Spleen (tissue), 11 donors: Measurements from ENCODE around the gene PTPRG. TPM values are rescaled to one million over a fixed set of nuclear protein-coding genes. Genes with fewer than 3 reads are reported as not detected.

Source experiments
- DNase-seq: peaks from one replicate; pipeline ENCODE4 v3.0.0-alpha.2; 2020
- H3K27ac ChIP-seq, 8 donors: fragments of 200-600 bp; sonication (generic) in 7 of 8; 1 replicate in 4 of 8; 2 replicates in 4 of 8; pipeline versions ENCODE4 v1.5.0 to v1.8.0; 2016 to 2021; ENCODE audit warnings: inconsistent platforms in 4 of 8, mild to moderate bottlenecking in 4 of 8, moderate library complexity in 1 of 8
- H3K27me3 ChIP-seq, 7 donors: fragments of 200-600 bp; sonication (generic) in 6 of 7; replicated peaks in 1 of 7; 1 replicate in 4 of 7; 2 replicates in 3 of 7; pipeline versions ENCODE4 v1.5.0 to v1.8.0; 2016 to 2021; ENCODE audit warnings: inconsistent platforms in 3 of 7, mild to moderate bottlenecking in 1 of 7
- H3K36me3 ChIP-seq, 6 donors: fragments of 200-600 bp; sonication (generic) in 5 of 6; 1 replicate in 4 of 6; 2 replicates in 2 of 6; pipeline versions ENCODE4 v1.5.0 to v1.8.0; 2016 to 2021; ENCODE audit warnings: inconsistent platforms in 2 of 6
- H3K4me1 ChIP-seq, 6 donors: fragments of 200-600 bp; sonication (generic) in 5 of 6; 1 replicate in 3 of 6; 2 replicates in 3 of 6; pipeline versions ENCODE4 v1.5.0 to v1.8.0; 2016 to 2021; ENCODE audit warnings: inconsistent platforms in 3 of 6
- H3K4me3 ChIP-seq, 8 donors: fragments of 200-600 bp; sonication (generic) in 7 of 8; 1 replicate in 4 of 8; 2 replicates in 4 of 8; pipeline versions ENCODE4 v1.5.0 to v1.8.0; 2016 to 2021; ENCODE audit warnings: inconsistent platforms in 4 of 8, mild to moderate bottlenecking in 4 of 8, moderate library complexity in 2 of 8
- H3K9me3 ChIP-seq, 8 donors: fragments of 200-600 bp; sonication (generic) in 7 of 8; 1 replicate in 4 of 8; 2 replicates in 4 of 8; pipeline versions ENCODE4 v1.5.0 to v1.8.0; 2016 to 2021; ENCODE audit warnings: inconsistent platforms in 4 of 8
- CTCF ChIP-seq, 11 experiments: fragments of 200-600 bp in 7 of 11; fragments of 450-650 bp in 4 of 11; sonication (generic) in 4 of 11; IDR thresholded peaks in 8 of 11; conservative IDR thresholded peaks in 3 of 11; 1 replicate in 7 of 11; 2 replicates in 4 of 11; pipeline versions ENCODE4 v1.4.0 to v1.8.0; 2016 to 2021; ENCODE audit warnings: antibody characterized with exemption in 11 of 11, inconsistent platforms in 4 of 11, mild to moderate bottlenecking in 1 of 11
- POLR2A ChIP-seq, 3 donors: fragments of 450-650 bp; IDR thresholded peaks; one replicate each; pipeline ENCODE4 v1.5.1; 2017; ENCODE audit warnings: antibody characterized with exemption in 3 of 3, mild to moderate bottlenecking in 1 of 3
- POLR2AphosphoS5 ChIP-seq, 3 donors: sonication (generic); formaldehyde crosslinking; IDR thresholded peaks; one replicate each; pipeline ENCODE4 v1.5.1; 2017; ENCODE audit warnings: antibody characterized with exemption in 3 of 3
- WGBS, 5 donors: extraction: QIAGEN DNeasy Blood & Tissue Kit in 3 of 5; methylation state at CpG; one replicate each; pipeline versions ENCODE4 v1.1.5 to v1.1.7; 2013 to 2018; 5-methylcytosine and 5-hydroxymethylcytosine counted together
- intact Hi-C: fragments of 100-400 bp; cut with DNase I; formaldehyde crosslinking; loops from one replicate; pipeline ENCODE4 v1.15.0; 2023; ENCODE audit warnings: low total_unique reads
- polyA plus RNA-seq, 3 donors: library from polyadenylated mRNA; stranded (reverse); fragments of 200-250 nt; gene quantifications; one replicate each; pipeline ENCODE4 v1.2.1, GENCODE V29; 2013
- total RNA-seq, 7 donors: library from RNA; depleted of rRNA in 3 of 7; stranded (reverse); fragments of >200 nt in 3 of 7; fragmentation: NEBNext Ultra II Directional in 4 of 7; extraction: Animal tissue kit (Norgen Biotek cat#: 25700) in 4 of 7; gene quantifications; one replicate each; pipeline versions ENCODE4 v1.1.0 to v1.2.1, GENCODE V29; 2016 to 2021
- donor health status: healthy with polysubstance abuse.
- donor health status: DM: no; HTN: no; CAD: no; lungs with moderate emphysema.
- donor health status: DM: no; HTN: no; CAD: no.
- donor health status: Bipolar disorder and iron deficiency.
- donor health status: healthy.
- donor health status: DM: no; HTN: no; CAD: no.
- donor health status: DM: yes; HTN: yes; CAD: no.

PTPRG gene
- total and polyA plus RNA-seq, 10 donors: 0.89 to 77.0 (median 34.5) TPM

- DNase-seq: no peak
- H3K27me3 ChIP-seq: no peaks in the 10 kb centered on the region
- 61 to 95% (median 83%) methylated on average over 2 of the region's 2 CpGs for WGBS, 5 donors
- intact Hi-C loops: no loop called here
- no peak overlapping the region for H3K4me3 ChIP-seq
- no peak overlapping the region for H3K27ac ChIP-seq
- no peaks in the 10 kb centered on the region for H3K9me3 ChIP-seq
- no peaks in the 10 kb centered on the region for H3K36me3 ChIP-seq
- no peaks in the 10 kb centered on the region for H3K4me1 ChIP-seq
- no peak for TF ChIP-seq POLR2AphosphoS5 (IDR thresholded peaks at IDR 0.05)
- no peak for TF ChIP-seq POLR2A (IDR thresholded peaks at IDR 0.05)
- no peak for TF ChIP-seq CTCF (IDR thresholded peaks at IDR 0.05 in 8 of 11, conservative IDR thresholded peaks at IDR 0.05 in 3 of 11)
Observed at GRCh38 chr3:61967937-61968336, 406.6 kb downstream of the PTPRG start.

GRCh38 chr3:61974662-61975061 lies 413.3 kb downstream of the PTPRG start:
- Histone ChIP-seq H3K27me3 (no peaks in the 10 kb centered on the region), H3K4me3 (no peak overlapping the region), H3K4me1 (peaks cover 0 to 4% (median 0%) of the 10 kb centered on the region in 6 donors), H3K36me3 (no peaks in the 10 kb centered on the region), H3K9me3 (no peaks in the 10 kb centered on the region), H3K27ac (no peak overlapping the region)
- WGBS, 5 donors: 58 to 88% (median 63%) methylated on average over 2 of the region's 2 CpGs
- no peak for TF ChIP-seq POLR2A (IDR thresholded peaks at IDR 0.05)
- TF ChIP-seq POLR2AphosphoS5 (IDR thresholded peaks at IDR 0.05): no peak
- no peak for TF ChIP-seq CTCF (IDR thresholded peaks at IDR 0.05 in 8 of 11, conservative IDR thresholded peaks at IDR 0.05 in 3 of 11)
- no peak for DNase-seq
- intact Hi-C loops: no loop called here

GRCh38 chr3:61975199-61975598 lies 413.8 kb downstream of the PTPRG start:
- 81 to 88% (median 85%) methylated on average over 3 of the region's 3 CpGs for WGBS, 5 donors
- TF ChIP-seq POLR2A (IDR thresholded peaks at IDR 0.05) (no peak), POLR2AphosphoS5 (IDR thresholded peaks at IDR 0.05) (no peak), CTCF (IDR thresholded peaks at IDR 0.05 in 8 of 11, conservative IDR thresholded peaks at IDR 0.05 in 3 of 11) (no peak)
- Histone ChIP-seq H3K4me1 (peaks cover 0 to 9% (median 0%) of the 10 kb centered on the region in 6 donors), H3K36me3 (no peaks in the 10 kb centered on the region), H3K27ac (no peak overlapping the region), H3K4me3 (no peak overlapping the region), H3K27me3 (no peaks in the 10 kb centered on the region), H3K9me3 (no peaks in the 10 kb centered on the region)
- intact Hi-C loops: no loop called here
- no peak for DNase-seq

- Histone ChIP-seq H3K4me3 (no peak overlapping the region), H3K9me3 (no peaks in the 10 kb centered on the region), H3K36me3 (no peaks in the 10 kb centered on the region), H3K27ac (no peak overlapping the region), H3K27me3 (no peaks in the 10 kb centered on the region), H3K4me1 (peaks cover 0 to 10% (median 0%) of the 10 kb centered on the region in 6 donors)
- DNase-seq: no peak
- WGBS, 5 donors: 59 to 89% (median 66%) methylated on average over 2 of the region's 2 CpGs
- intact Hi-C loops: no loop called here
- TF ChIP-seq CTCF (IDR thresholded peaks at IDR 0.05 in 8 of 11, conservative IDR thresholded peaks at IDR 0.05 in 3 of 11) (no peak), POLR2AphosphoS5 (IDR thresholded peaks at IDR 0.05) (no peak), POLR2A (IDR thresholded peaks at IDR 0.05) (no peak)
Observed at GRCh38 chr3:61975936-61976335, 414.6 kb downstream of the PTPRG start.
